GM18499 (cell line): ENCODE measurements around the gene ESYT3.
A peak's percentile ranks its signal among the peaks of the same experiment; 100 is the strongest.
"Not testable (repeated sequence)": the region's sequence is repeated elsewhere in the genome, so short reads cannot be mapped to it uniquely, and the experiment has no call there.

Source experiments
- ATAC-seq: cut with Tn5 transposase; IDR thresholded peaks from one replicate; pipeline ENCODE4 v1.9.1; 2021; ENCODE audit warnings: moderate number of reproducible peaks; ENCODE audit not compliant: insufficient read depth, unreplicated experiment

The ESYT3 gene

GRCh38 chr3:138479438-138479863 lies 45.0 kb downstream of the ESYT3 start:
- ATAC-seq = no peak

GRCh38 chr3:138484672-138485071 lies 50.3 kb downstream of the ESYT3 start:
- ATAC-seq = not testable (repeated sequence)

GRCh38 chr3:138486580-138486979 lies 52.2 kb downstream of the ESYT3 start:
- ATAC-seq = not testable (repeated sequence)

- no peak for ATAC-seq
These were observed 57.6 kb downstream of the ESYT3 start for GRCh38 chr3:138491971-138492370.

- ATAC-seq = no peak
These were observed 58.7 kb downstream of the ESYT3 start for GRCh38 chr3:138492980-138493675.

- ATAC-seq = no peak
These were observed 59.6 kb downstream of the ESYT3 start for GRCh38 chr3:138493804-138494606.

GRCh38 chr3:138494607-138494929 lies 60.2 kb downstream of the ESYT3 start:
- no peak for ATAC-seq

- not testable (repeated sequence) for ATAC-seq
These were observed 61.2 kb downstream of the ESYT3 start for GRCh38 chr3:138495638-138496037.

GRCh38 chr3:138496436-138496835 lies 62.0 kb downstream of the ESYT3 start:
- no peak for ATAC-seq

GRCh38 chr3:138497021-138497420 lies 62.6 kb downstream of the ESYT3 start:
- no peak for ATAC-seq

- ATAC-seq = no peak
These were observed 63.4 kb downstream of the ESYT3 start for GRCh38 chr3:138497851-138498250.

GRCh38 chr3:138498991-138499390 lies 64.6 kb downstream of the ESYT3 start:
- ATAC-seq = no peak

- ATAC-seq = no peak
These were observed 73.1 kb downstream of the ESYT3 start for GRCh38 chr3:138507524-138507923.

GRCh38 chr3:138509586-138509985 lies 75.2 kb downstream of the ESYT3 start:
- no peak for ATAC-seq

GRCh38 chr3:138511945-138512344 lies 77.5 kb downstream of the ESYT3 start:
- ATAC-seq = no peak

GRCh38 chr3:138513090-138513843 lies 78.9 kb downstream of the ESYT3 start:
- ATAC-seq = peak; percentile 83

- not testable (repeated sequence) for ATAC-seq
These were observed 87.0 kb downstream of the ESYT3 start for GRCh38 chr3:138521445-138521844.
